Inflammatory macrophage treated with lipopolysaccharide for 1 hour (primary cell): ENCODE results near the gene MSI2.
A peak's percentile ranks its signal among the peaks of the same experiment; 100 is the strongest.

Experiments used
- DNase-seq, 2 donors: peaks; one replicate each; pipeline ENCODE4 v3.0.0-alpha.2; 2020 to 2022

MSI2 gene

GRCh38 chr17:57677301-57677700 is 421.0 kb downstream of the MSI2 start:
- no peak for DNase-seq

- no peak for DNase-seq
These were observed 421.5 kb downstream of the MSI2 start for GRCh38 chr17:57677858-57678257.

GRCh38 chr17:57678393-57678792 is 422.1 kb downstream of the MSI2 start:
- DNase-seq: no peak

- no peak for DNase-seq
These were observed 423.0 kb downstream of the MSI2 start for GRCh38 chr17:57679356-57679755.

GRCh38 chr17:57679906-57680695 is 423.8 kb downstream of the MSI2 start:
- no peak for DNase-seq

- DNase-seq: no peak
These were observed 426.4 kb downstream of the MSI2 start for GRCh38 chr17:57682701-57683100.

- DNase-seq: no peak
These were observed 428.6 kb downstream of the MSI2 start for GRCh38 chr17:57684711-57685498.

- DNase-seq: no peak
These were observed 429.3 kb downstream of the MSI2 start for GRCh38 chr17:57685499-57686132.

- no peak for DNase-seq
These were observed 431.3 kb downstream of the MSI2 start for GRCh38 chr17:57687642-57688041.

- no peak for DNase-seq
These were observed 432.9 kb downstream of the MSI2 start for GRCh38 chr17:57689254-57689653.

GRCh38 chr17:57691939-57692338 is 435.6 kb downstream of the MSI2 start:
- DNase-seq: no peak

GRCh38 chr17:57692770-57693169 is 436.4 kb downstream of the MSI2 start:
- DNase-seq: no peak

GRCh38 chr17:57694051-57694450 is 437.7 kb downstream of the MSI2 start:
- DNase-seq: no peak

GRCh38 chr17:57696050-57696449 is 439.7 kb downstream of the MSI2 start:
- DNase-seq: no peak

GRCh38 chr17:57697197-57697596 is 440.9 kb downstream of the MSI2 start:
- no peak for DNase-seq

- peak; percentile 2 to 5 for DNase-seq
These were observed 441.8 kb downstream of the MSI2 start for GRCh38 chr17:57697891-57698711.

- no peak for DNase-seq
These were observed 443.5 kb downstream of the MSI2 start for GRCh38 chr17:57699751-57700219.

GRCh38 chr17:57701124-57701523 is 444.8 kb downstream of the MSI2 start:
- DNase-seq: no peak

GRCh38 chr17:57703273-57703672 is 446.9 kb downstream of the MSI2 start:
- DNase-seq: no peak

GRCh38 chr17:57704448-57704847 is 448.1 kb downstream of the MSI2 start:
- DNase-seq: no peak

- DNase-seq: no peak
These were observed 449.8 kb downstream of the MSI2 start for GRCh38 chr17:57705921-57706695.

GRCh38 chr17:57706761-57707160 is 450.4 kb downstream of the MSI2 start:
- no peak for DNase-seq
